ENCODE measurements around the gene IYD. TPM values are rescaled to one million over a fixed set of nuclear protein-coding genes. Genes with fewer than 3 reads are reported as not detected.

IYD gene
- total and polyA plus RNA-seq, 2 donors (not counting 1 experiment from before 2014, with no cell fraction given) = not detected

DNA sequence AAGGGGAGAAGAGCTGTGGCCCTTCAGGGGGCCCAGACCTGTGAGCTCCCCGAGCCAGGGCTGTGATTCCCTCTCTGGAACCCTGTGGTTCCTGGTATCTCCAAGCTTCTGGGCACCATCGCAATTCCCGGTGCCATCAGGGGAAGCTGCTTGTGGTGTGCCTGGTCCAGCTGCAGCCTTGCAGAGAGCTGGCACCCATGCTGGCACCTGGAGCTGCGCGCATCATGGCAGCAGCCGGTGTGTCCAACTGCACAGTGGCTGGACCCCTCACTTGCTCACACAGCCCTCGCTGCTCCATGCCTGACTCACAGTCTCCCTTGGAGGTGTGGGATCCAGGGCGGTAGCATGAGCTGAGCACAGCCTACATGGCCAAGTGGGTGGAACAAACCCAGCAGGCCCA lies 56.7 kb downstream of the IYD start:
- H3K36me3 ChIP-seq (ENCODE audit: control insufficient read depth, insufficient read depth, low read length) = no peaks in the 10 kb centered on the region
- TF ChIP-seq, protein P1, sequence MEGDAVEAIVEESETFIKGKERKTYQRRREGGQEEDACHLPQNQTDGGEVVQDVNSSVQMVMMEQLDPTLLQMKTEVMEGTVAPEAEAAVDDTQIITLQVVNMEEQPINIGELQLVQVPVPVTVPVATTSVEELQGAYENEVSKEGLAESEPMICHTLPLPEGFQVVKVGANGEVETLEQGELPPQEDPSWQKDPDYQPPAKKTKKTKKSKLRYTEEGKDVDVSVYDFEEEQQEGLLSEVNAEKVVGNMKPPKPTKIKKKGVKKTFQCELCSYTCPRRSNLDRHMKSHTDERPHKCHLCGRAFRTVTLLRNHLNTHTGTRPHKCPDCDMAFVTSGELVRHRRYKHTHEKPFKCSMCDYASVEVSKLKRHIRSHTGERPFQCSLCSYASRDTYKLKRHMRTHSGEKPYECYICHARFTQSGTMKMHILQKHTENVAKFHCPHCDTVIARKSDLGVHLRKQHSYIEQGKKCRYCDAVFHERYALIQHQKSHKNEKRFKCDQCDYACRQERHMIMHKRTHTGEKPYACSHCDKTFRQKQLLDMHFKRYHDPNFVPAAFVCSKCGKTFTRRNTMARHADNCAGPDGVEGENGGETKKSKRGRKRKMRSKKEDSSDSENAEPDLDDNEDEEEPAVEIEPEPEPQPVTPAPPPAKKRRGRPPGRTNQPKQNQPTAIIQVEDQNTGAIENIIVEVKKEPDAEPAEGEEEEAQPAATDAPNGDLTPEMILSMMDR (conservative IDR thresholded peaks at IDR 0.05 in 1 of 2, IDR thresholded peaks at IDR 0.05 in 1 of 2; ENCODE audit: low read depth in 1 of 2, low read length in 2 of 2) = no peak
- TF ChIP-seq EZH2 (IDR thresholded peaks at IDR 0.05; ENCODE audit: low read length, missing control alignments) = no peak

DNA sequence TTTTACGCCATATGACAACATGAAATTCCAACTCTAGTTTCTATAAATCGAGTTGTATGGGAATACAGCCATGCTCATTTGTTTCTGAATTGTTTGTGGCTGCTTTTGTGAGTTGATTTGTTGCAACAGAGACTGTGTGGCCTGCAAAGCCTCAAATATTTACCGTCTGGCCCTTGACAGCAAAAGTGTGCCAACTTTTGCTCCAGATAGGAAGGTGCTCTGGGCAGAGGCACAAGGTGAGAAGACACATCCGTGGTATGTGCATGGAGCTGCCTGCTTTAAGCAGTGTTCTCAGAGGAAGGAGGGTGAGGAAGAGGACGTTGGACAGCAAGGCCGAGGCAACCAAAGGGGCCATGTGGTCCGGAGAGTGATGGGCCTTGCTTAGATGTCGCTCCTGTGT lies 57.4 kb downstream of the IYD start:
- H3K4me3 ChIP-seq (replicated peaks in 1 of 4; ENCODE audit: control extremely low read depth in 1 of 4, insufficient read depth in 1 of 4, low read depth in 3 of 4, low read length in 4 of 4) = no peak overlapping the region
- no peak overlapping the region for H3K4me2 ChIP-seq (ENCODE audit: extremely low read depth, insufficient read depth, low read length)
- H3K27ac ChIP-seq (ENCODE audit: insufficient read depth, low read length) = no peak overlapping the region
- no peaks in the 10 kb centered on the region for H3K4me1 ChIP-seq (ENCODE audit: control insufficient read depth, extremely low read depth, insufficient read depth, low read length)
- DNase-seq (ENCODE audit: low read depth in 2 of 2) = no peak
- TF ChIP-seq, protein P1 (conservative IDR thresholded peaks at IDR 0.05 in 1 of 2, IDR thresholded peaks at IDR 0.05 in 1 of 2; ENCODE audit: low read depth in 1 of 2, low read length in 2 of 2) = no peak
- TF ChIP-seq EZH2 (IDR thresholded peaks at IDR 0.05; ENCODE audit: low read length, missing control alignments) = no peak
- H3K9ac ChIP-seq (ENCODE audit: insufficient read depth, low read length) = no peak overlapping the region
- no peaks in the 10 kb centered on the region for H3K9me3 ChIP-seq (ENCODE audit: control insufficient read depth, insufficient read depth, low read depth, low read length)
- no peaks in the 10 kb centered on the region for H3K36me3 ChIP-seq (ENCODE audit: control insufficient read depth, insufficient read depth, low read length)
- no peak overlapping the region for H2AFZ ChIP-seq (ENCODE audit: low read length)
- no peaks in the 10 kb centered on the region for H3K79me2 ChIP-seq (ENCODE audit: control insufficient read depth, insufficient read depth, low read length)
- H3K27me3 ChIP-seq (ENCODE audit: control insufficient read depth, insufficient read depth, low read length) = no peaks in the 10 kb centered on the region
- no peaks in the 10 kb centered on the region for H4K20me1 ChIP-seq (ENCODE audit: control insufficient read depth, extremely low read depth, insufficient read depth, low read length)

More for the DNA sequence above, 56.7 kb downstream of the IYD start:
- Histone ChIP-seq H3K9ac (ENCODE audit: insufficient read depth, low read length) (no peak overlapping the region), H4K20me1 (ENCODE audit: control insufficient read depth, extremely low read depth, insufficient read depth, low read length) (no peaks in the 10 kb centered on the region), H3K27ac (ENCODE audit: insufficient read depth, low read length) (no peak overlapping the region), H3K27me3 (ENCODE audit: control insufficient read depth, insufficient read depth, low read length) (no peaks in the 10 kb centered on the region), H2AFZ (ENCODE audit: low read length) (no peak overlapping the region), H3K4me3 (replicated peaks in 1 of 4; ENCODE audit: control extremely low read depth in 1 of 4, insufficient read depth in 1 of 4, low read depth in 3 of 4, low read length in 4 of 4) (no peak overlapping the region), H3K79me2 (ENCODE audit: control insufficient read depth, insufficient read depth, low read length) (no peaks in the 10 kb centered on the region), H3K9me3 (ENCODE audit: control insufficient read depth, insufficient read depth, low read depth, low read length) (no peaks in the 10 kb centered on the region), H3K4me2 (ENCODE audit: extremely low read depth, insufficient read depth, low read length) (no peak overlapping the region), H3K4me1 (ENCODE audit: control insufficient read depth, extremely low read depth, insufficient read depth, low read length) (no peaks in the 10 kb centered on the region)
- DNase-seq (ENCODE audit: low read depth in 2 of 2) = no peak

DNA sequence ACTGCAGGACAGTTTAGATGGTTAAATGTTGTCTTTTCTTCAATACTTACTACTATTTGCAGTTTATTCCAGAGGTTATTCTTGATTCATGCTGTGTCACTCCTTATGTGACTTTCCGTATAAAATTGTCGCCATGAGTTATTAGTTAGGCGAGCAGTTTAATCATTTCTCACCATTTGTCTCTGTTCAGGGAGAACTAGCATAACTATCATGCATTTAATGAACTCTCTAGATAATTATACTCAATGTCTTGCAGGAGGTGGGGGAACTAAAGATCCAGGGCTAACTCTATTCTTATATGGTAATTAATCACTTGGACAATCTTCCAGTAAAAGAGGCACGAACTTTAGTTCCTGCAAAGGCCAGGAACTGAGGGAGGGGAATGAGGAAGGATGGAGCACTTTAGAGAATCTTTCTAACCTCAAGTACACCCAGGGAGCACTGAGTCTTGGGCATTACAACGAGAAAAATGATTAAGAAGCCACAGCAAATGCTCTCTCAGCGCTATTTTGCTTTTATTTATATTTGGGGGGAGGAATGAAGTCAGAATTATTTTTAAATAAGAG lies 58.3 kb downstream of the IYD start:
- Histone ChIP-seq H3K27ac (ENCODE audit: insufficient read depth, low read length) (no peak overlapping the region), H3K4me1 (ENCODE audit: control insufficient read depth, extremely low read depth, insufficient read depth, low read length) (no peaks in the 10 kb centered on the region), H4K20me1 (ENCODE audit: control insufficient read depth, extremely low read depth, insufficient read depth, low read length) (no peaks in the 10 kb centered on the region), H3K4me2 (ENCODE audit: extremely low read depth, insufficient read depth, low read length) (no peak overlapping the region), H3K9ac (ENCODE audit: insufficient read depth, low read length) (no peak overlapping the region), H3K79me2 (ENCODE audit: control insufficient read depth, insufficient read depth, low read length) (no peaks in the 10 kb centered on the region), H3K4me3 (replicated peaks in 1 of 4; ENCODE audit: control extremely low read depth in 1 of 4, insufficient read depth in 1 of 4, low read depth in 3 of 4, low read length in 4 of 4) (no peak overlapping the region), H3K36me3 (ENCODE audit: control insufficient read depth, insufficient read depth, low read length) (no peaks in the 10 kb centered on the region), H3K27me3 (ENCODE audit: control insufficient read depth, insufficient read depth, low read length) (no peaks in the 10 kb centered on the region), H3K9me3 (ENCODE audit: control insufficient read depth, insufficient read depth, low read depth, low read length) (no peaks in the 10 kb centered on the region), H2AFZ (ENCODE audit: low read length) (no peak overlapping the region)
- no peak for TF ChIP-seq EZH2 (IDR thresholded peaks at IDR 0.05; ENCODE audit: low read length, missing control alignments)
- TF ChIP-seq, protein P1 (conservative IDR thresholded peaks at IDR 0.05 in 1 of 2, IDR thresholded peaks at IDR 0.05 in 1 of 2; ENCODE audit: low read depth in 1 of 2, low read length in 2 of 2) = no peak
- DNase-seq (ENCODE audit: low read depth in 2 of 2) = no peak

All from fibroblast of lung (primary cell).